SK-N-SH (cell line): ENCODE results near the gene FYTTD1.
"Not testable (repeated sequence)": the region's sequence is repeated elsewhere in the genome, so short reads cannot be mapped to it uniquely, and the experiment has no call there.

Experiments
- CHD2 ChIP-seq: fragments of 150-350 bp; IDR thresholded peaks from 2 replicates; pipeline ENCODE4 v1.6.1; 2018; ENCODE audit warnings: low read length; ENCODE audit not compliant: partially characterized antibody
- EZH2phosphoT487 ChIP-seq: fragments of 200-600 bp; sonication (generic); IDR thresholded peaks from 2 replicates; pipeline ENCODE4 v1.6.1; 2017; ENCODE audit warnings: low read depth, mixed run types, mild to moderate bottlenecking, antibody characterized with exemption, moderate library complexity, borderline replicate concordance
- FOXJ3 ChIP-seq: sonication (generic); formaldehyde crosslinking; IDR thresholded peaks from 2 replicates; pipeline ENCODE4 v1.5.1; 2020; ENCODE audit warnings: mild to moderate bottlenecking, missing genetic modification reagents
- MXI1 ChIP-seq: IDR thresholded peaks from 2 replicates; pipeline ENCODE4 v1.6.1; 2012; ENCODE audit warnings: mild to moderate bottlenecking, low read depth, low read length, improper control_type of control experiment
- PBX3 ChIP-seq: IDR thresholded peaks from 2 replicates; pipeline ENCODE4; 2012
- POLR2AphosphoS5 ChIP-seq: IDR thresholded peaks from 2 replicates; pipeline ENCODE4 v1.6.1; 2012; ENCODE audit warnings: low read depth, low read length
- RAD21 ChIP-seq: IDR thresholded peaks from 2 replicates; pipeline ENCODE4 v1.6.1; 2012; ENCODE audit warnings: mild to moderate bottlenecking, low read length
- USF2 ChIP-seq: fragments of 150-350 bp; IDR thresholded peaks from 2 replicates; pipeline ENCODE4 v1.6.1; 2017; ENCODE audit warnings: antibody characterized with exemption, low read length, low read depth, borderline replicate concordance
- TF ChIP-seq, protein P1 (sequence below): fragments of 200-600 bp; sonication (generic); IDR thresholded peaks from 2 replicates; pipeline ENCODE4 v1.6.1; 2017; ENCODE audit warnings: antibody characterized with exemption, mild to moderate bottlenecking, moderate library complexity
- TF ChIP-seq, protein P2 (sequence below): IDR thresholded peaks from 2 replicates; pipeline ENCODE4 v1.4.0; 2012; ENCODE audit warnings: low read depth, borderline replicate concordance

- not testable (repeated sequence) for TF ChIP-seq EZH2phosphoT487, CHD2, MXI1, FOXJ3, POLR2AphosphoS5, PBX3, USF2, RAD21
- TF ChIP-seq, protein P1, sequence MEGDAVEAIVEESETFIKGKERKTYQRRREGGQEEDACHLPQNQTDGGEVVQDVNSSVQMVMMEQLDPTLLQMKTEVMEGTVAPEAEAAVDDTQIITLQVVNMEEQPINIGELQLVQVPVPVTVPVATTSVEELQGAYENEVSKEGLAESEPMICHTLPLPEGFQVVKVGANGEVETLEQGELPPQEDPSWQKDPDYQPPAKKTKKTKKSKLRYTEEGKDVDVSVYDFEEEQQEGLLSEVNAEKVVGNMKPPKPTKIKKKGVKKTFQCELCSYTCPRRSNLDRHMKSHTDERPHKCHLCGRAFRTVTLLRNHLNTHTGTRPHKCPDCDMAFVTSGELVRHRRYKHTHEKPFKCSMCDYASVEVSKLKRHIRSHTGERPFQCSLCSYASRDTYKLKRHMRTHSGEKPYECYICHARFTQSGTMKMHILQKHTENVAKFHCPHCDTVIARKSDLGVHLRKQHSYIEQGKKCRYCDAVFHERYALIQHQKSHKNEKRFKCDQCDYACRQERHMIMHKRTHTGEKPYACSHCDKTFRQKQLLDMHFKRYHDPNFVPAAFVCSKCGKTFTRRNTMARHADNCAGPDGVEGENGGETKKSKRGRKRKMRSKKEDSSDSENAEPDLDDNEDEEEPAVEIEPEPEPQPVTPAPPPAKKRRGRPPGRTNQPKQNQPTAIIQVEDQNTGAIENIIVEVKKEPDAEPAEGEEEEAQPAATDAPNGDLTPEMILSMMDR = not testable (repeated sequence)
- TF ChIP-seq, protein P2, sequence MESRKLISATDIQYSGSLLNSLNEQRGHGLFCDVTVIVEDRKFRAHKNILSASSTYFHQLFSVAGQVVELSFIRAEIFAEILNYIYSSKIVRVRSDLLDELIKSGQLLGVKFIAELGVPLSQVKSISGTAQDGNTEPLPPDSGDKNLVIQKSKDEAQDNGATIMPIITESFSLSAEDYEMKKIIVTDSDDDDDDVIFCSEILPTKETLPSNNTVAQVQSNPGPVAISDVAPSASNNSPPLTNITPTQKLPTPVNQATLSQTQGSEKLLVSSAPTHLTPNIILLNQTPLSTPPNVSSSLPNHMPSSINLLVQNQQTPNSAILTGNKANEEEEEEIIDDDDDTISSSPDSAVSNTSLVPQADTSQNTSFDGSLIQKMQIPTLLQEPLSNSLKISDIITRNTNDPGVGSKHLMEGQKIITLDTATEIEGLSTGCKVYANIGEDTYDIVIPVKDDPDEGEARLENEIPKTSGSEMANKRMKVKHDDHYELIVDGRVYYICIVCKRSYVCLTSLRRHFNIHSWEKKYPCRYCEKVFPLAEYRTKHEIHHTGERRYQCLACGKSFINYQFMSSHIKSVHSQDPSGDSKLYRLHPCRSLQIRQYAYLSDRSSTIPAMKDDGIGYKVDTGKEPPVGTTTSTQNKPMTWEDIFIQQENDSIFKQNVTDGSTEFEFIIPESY = not testable (repeated sequence)
These were observed 18.9 kb upstream of the FYTTD1 start for GRCh38 chr3:197730770-197731169.
